ENCODE data around the gene CEP72.

- TF ChIP-seq, protein P1, sequence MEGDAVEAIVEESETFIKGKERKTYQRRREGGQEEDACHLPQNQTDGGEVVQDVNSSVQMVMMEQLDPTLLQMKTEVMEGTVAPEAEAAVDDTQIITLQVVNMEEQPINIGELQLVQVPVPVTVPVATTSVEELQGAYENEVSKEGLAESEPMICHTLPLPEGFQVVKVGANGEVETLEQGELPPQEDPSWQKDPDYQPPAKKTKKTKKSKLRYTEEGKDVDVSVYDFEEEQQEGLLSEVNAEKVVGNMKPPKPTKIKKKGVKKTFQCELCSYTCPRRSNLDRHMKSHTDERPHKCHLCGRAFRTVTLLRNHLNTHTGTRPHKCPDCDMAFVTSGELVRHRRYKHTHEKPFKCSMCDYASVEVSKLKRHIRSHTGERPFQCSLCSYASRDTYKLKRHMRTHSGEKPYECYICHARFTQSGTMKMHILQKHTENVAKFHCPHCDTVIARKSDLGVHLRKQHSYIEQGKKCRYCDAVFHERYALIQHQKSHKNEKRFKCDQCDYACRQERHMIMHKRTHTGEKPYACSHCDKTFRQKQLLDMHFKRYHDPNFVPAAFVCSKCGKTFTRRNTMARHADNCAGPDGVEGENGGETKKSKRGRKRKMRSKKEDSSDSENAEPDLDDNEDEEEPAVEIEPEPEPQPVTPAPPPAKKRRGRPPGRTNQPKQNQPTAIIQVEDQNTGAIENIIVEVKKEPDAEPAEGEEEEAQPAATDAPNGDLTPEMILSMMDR (IDR thresholded peaks at IDR 0.05) = no peak
- TF ChIP-seq EP300 (IDR thresholded peaks at IDR 0.05) = no peak
These were observed 2.6 kb upstream of the CEP72 start for GRCh38 chr5:609506-609905.
